HCT116 (cell line): ENCODE data around the gene C8A. TPM values are rescaled to one million over a fixed set of nuclear protein-coding genes. Genes with fewer than 3 reads are reported as not detected.

Experiments
- ATAC-seq: fragments of 200-7000 bp; cut with Tn5 transposase; 2 replicates; pipeline ENCODE4 v1.9.1; 2020; ENCODE audit warnings: mild to moderate bottlenecking, moderate library complexity
- BruUV-seq: library from RNA; stranded (reverse); fragments of 400-500 nt; replicated peaks from 2 replicates; lab custom pipeline; 2021; lab: Mats Ljungman, UMichigan
- CTCF ChIA-PET: fragments of 300-600 bp; sonication (Branson Sonifier 250); formaldehyde crosslinking; loops from one replicate; lab custom pipeline; 2021; ENCODE audit warnings: antibody characterized with exemption; lab: Charles Lee
- POLR2A ChIA-PET: fragments of 300-600, 350-600 bp; sonication (Branson Sonifier 250); formaldehyde crosslinking; loops from one replicate; lab custom pipeline; 2021; ENCODE audit warnings: antibody characterized with exemption; lab: Charles Lee
- RAD21 ChIA-PET, 2 experiments: fragments of 300-600 bp; sonication (Branson Sonifier 250); formaldehyde crosslinking; loops; one replicate each; lab custom pipeline; 2023; ENCODE audit warnings: low total read pairs in 2 of 2; ENCODE audit not compliant: uncharacterized antibody in 2 of 2, unreplicated experiment in 2 of 2, low non-redundant PET in 1 of 2; lab: Charles Lee
- DNase-seq: peaks from one replicate; pipeline ENCODE4 v3.0.0-alpha.2; 2010; ENCODE audit warnings: low read depth, low spot score
- H2AFZ ChIP-seq: fragments of 200-600 bp; shearing (Covaris generic), sonication (generic); 2 replicates; pipeline ENCODE4 v1.6.1; 2017; ENCODE audit warnings: low read depth, mixed run types, mixed read lengths, antibody characterized with exemption, low read length; ENCODE audit not compliant: poor library complexity, severe bottlenecking
- H3K27ac ChIP-seq: 2 replicates; pipeline ENCODE4 v1.5.1; 2012; ENCODE audit warnings: low read depth, low read length
- H3K27me3 ChIP-seq: fragments of 200-600 bp; sonication (generic); 2 replicates; pipeline ENCODE4 v1.6.1; 2016; ENCODE audit warnings: mixed run types, low read length, mixed read lengths; ENCODE audit not compliant: insufficient read depth
- H3K36me3 ChIP-seq, 2 experiments: fragments of 200-500 bp in 1 of 2; fragments of 200-600 bp in 1 of 2; sonication (Bioruptor generic) in 1 of 2; sonication (generic) in 1 of 2; 2 replicates each; pipeline versions ENCODE4 v1.5.1 to v1.6.1; 2014 to 2016; ENCODE audit warnings: low read length in 2 of 2, inconsistent platforms in 1 of 2, mixed read lengths in 1 of 2, mixed run types in 1 of 2; ENCODE audit not compliant: insufficient read depth in 2 of 2, control insufficient read depth in 1 of 2
- H3K4me1 ChIP-seq, 2 experiments: fragments of 200-600 bp in 1 of 2; sonication (generic) in 1 of 2; 2 replicates each; pipeline versions ENCODE4 v1.5.1 to v1.6.1; 2012 to 2017; ENCODE audit warnings: low read length in 2 of 2, inconsistent platforms in 1 of 2, mild to moderate bottlenecking in 1 of 2, mixed read lengths in 1 of 2, mixed run types in 1 of 2, moderate library complexity in 1 of 2; ENCODE audit not compliant: insufficient read depth in 2 of 2, control insufficient read depth in 1 of 2
- H3K4me2 ChIP-seq: fragments of 200-600 bp; sonication (generic); 2 replicates; pipeline ENCODE4 v1.6.1; 2017; ENCODE audit warnings: mixed run types, low read length, mixed read lengths
- H3K4me3 ChIP-seq, 2 experiments: fragments of 200-600 bp in 1 of 2; sonication (generic) in 1 of 2; replicated peaks in 1 of 2; 2 replicates each; pipeline ENCODE4 v1.5.1; 2011 to 2016; ENCODE audit warnings: low read length in 2 of 2, control low read depth in 1 of 2, low read depth in 1 of 2, mild to moderate bottlenecking in 1 of 2, mixed read lengths in 1 of 2, mixed run types in 1 of 2
- H3K79me2 ChIP-seq: fragments of 200-600 bp; sonication (generic); 2 replicates; pipeline ENCODE4 v1.6.1; 2017; ENCODE audit warnings: mild to moderate bottlenecking, mixed run types, low read length, moderate library complexity, mixed read lengths; ENCODE audit not compliant: insufficient read depth
- H3K9ac ChIP-seq: fragments of 200-600 bp; sonication (generic); 2 replicates; pipeline ENCODE4 v1.6.1; 2016; ENCODE audit warnings: low read length, mixed read lengths
- H3K9me2 ChIP-seq: fragments of 200-600 bp; sonication (generic), shearing (Covaris generic); 2 replicates; pipeline ENCODE4 v1.6.1; 2017; ENCODE audit warnings: mixed run types, mild to moderate bottlenecking, moderate library complexity; ENCODE audit not compliant: insufficient read depth
- H3K9me3 ChIP-seq, 2 experiments: fragments of 200-500 bp in 1 of 2; fragments of 200-600 bp in 1 of 2; sonication (Bioruptor generic) in 1 of 2; sonication (generic) in 1 of 2; 2 replicates each; pipeline ENCODE4 v1.6.1; 2014 to 2017; ENCODE audit warnings: low read length in 2 of 2, mixed read lengths in 2 of 2, inconsistent platforms in 1 of 2, low read depth in 1 of 2, mild to moderate bottlenecking in 1 of 2, mixed run types in 1 of 2, moderate library complexity in 1 of 2; ENCODE audit not compliant: control insufficient read depth in 1 of 2, insufficient read depth in 1 of 2
- H4K20me1 ChIP-seq: fragments of 200-600 bp; sonication (generic), shearing (Covaris generic); 2 replicates; pipeline ENCODE4 v1.6.1; 2017; ENCODE audit warnings: mixed run types, mild to moderate bottlenecking, moderate library complexity; ENCODE audit not compliant: insufficient read depth
- ATF3 ChIP-seq: IDR thresholded peaks from 2 replicates; pipeline ENCODE4 v1.6.1; 2012
- CEBPB ChIP-seq: IDR thresholded peaks from 2 replicates; pipeline ENCODE4 v1.6.1; 2012; ENCODE audit warnings: low read depth
- EGR1 ChIP-seq: IDR thresholded peaks from 2 replicates; pipeline ENCODE4 v1.6.1; 2012; ENCODE audit warnings: low read depth
- EZH2 ChIP-seq: fragments of 200-600 bp; sonication (generic); IDR thresholded peaks from 2 replicates; pipeline ENCODE4 v1.6.1; 2017; ENCODE audit warnings: antibody characterized with exemption, mixed run types
- JUND ChIP-seq: IDR thresholded peaks from 2 replicates; pipeline ENCODE4 v1.6.1; 2012
- RAD21 ChIP-seq: IDR thresholded peaks from 2 replicates; pipeline ENCODE4 v1.6.1; 2012; ENCODE audit warnings: low read depth, mild to moderate bottlenecking
- SIN3A ChIP-seq: IDR thresholded peaks from 2 replicates; pipeline ENCODE4 v1.6.1; 2012; ENCODE audit warnings: low read depth
- SP1 ChIP-seq: IDR thresholded peaks from 2 replicates; pipeline ENCODE4 v1.6.1; 2012; ENCODE audit warnings: low read depth
- ZBTB33 ChIP-seq: IDR thresholded peaks from 2 replicates; pipeline ENCODE4 v1.6.1; 2011; ENCODE audit warnings: mild to moderate bottlenecking, low read length, moderate library complexity; ENCODE audit not compliant: insufficient replicate concordance; ENCODE audit errors: extremely low read depth
- intact Hi-C: fragments of 100-400 bp; cut with micrococcal nuclease; formaldehyde crosslinking; loops from 2 replicates; pipeline ENCODE4 v1.10.0; 2022
- total RNA-seq: library from RNA; stranded (reverse); gene quantifications from one replicate; pipeline ENCODE4 v1.2.1, GENCODE V29; 2021; ENCODE audit not compliant: unreplicated experiment

The C8A gene
- total RNA-seq, 1 experiment from 2014 or later, result 0.10 TPM

GRCh38 chr1:56965916-56966697, 111.5 kb downstream of the C8A start, which contains the start of gene C8B (continued):
- no peak for TF ChIP-seq EZH2
- no peak for TF ChIP-seq ZBTB33
- TF ChIP-seq JUND, result no peak
- TF ChIP-seq ATF3, result no peak
- TF ChIP-seq SP1, result no peak
- TF ChIP-seq, all 23 proteins: peak for 0

GRCh38 chr1:56966698-56966999, 112.1 kb downstream of the C8A start:
- no peak for ATAC-seq
- H3K4me1 ChIP-seq, result no peaks in the 10 kb centered on the region
- POLR2A ChIA-PET, result no interaction called here

More at GRCh38 chr1:56966698-56966999, 112.1 kb downstream of the C8A start:
- no peaks in the 10 kb centered on the region for H3K79me2 ChIP-seq
- no peak overlapping the region for H3K4me3 ChIP-seq
- BruUV-seq, result no TSS peak
- H3K9me2 ChIP-seq, result no peaks in the 10 kb centered on the region
- H3K9ac ChIP-seq, result no peak overlapping the region
- CTCF ChIA-PET, result no interaction called here
- DNase-seq, result no peak
- TF ChIP-seq SIN3A (no peak), CEBPB (no peak), JUND (no peak), ATF3 (no peak), EGR1 (no peak), SP1 (no peak), RAD21 (no peak), ZBTB33 (no peak)
- TF ChIP-seq, all 23 proteins: peak for 0
- peaks cover 19% of the 10 kb centered on the region for H3K27me3 ChIP-seq
- H3K9me3 ChIP-seq, result no peaks in the 10 kb centered on the region
- intact Hi-C loops, result loop anchor here (10.0 kb wide), 1 partner anchor 1682 kb away; no protein-coding TSS in a partner anchor
- no peak overlapping the region for H3K27ac ChIP-seq
- no peak overlapping the region for H2AFZ ChIP-seq
- H4K20me1 ChIP-seq, result no peaks in the 10 kb centered on the region
- no peaks in the 10 kb centered on the region for H3K36me3 ChIP-seq
- H3K4me2 ChIP-seq, result no peak overlapping the region
- RAD21 ChIA-PET, result no interaction called here
